Osteocyte (in vitro differentiated cells): ENCODE measurements around the gene PAXIP1. TPM values are rescaled to one million over a fixed set of nuclear protein-coding genes. Genes with fewer than 3 reads are reported as not detected.

Experiments
- DNase-seq: peaks from one replicate; pipeline ENCODE4 v3.0.0; 2021; ENCODE audit warnings: mixed read lengths; ENCODE audit not compliant: unreplicated experiment; ENCODE audit errors: extremely low spot score
- H3K27ac Mint-ChIP-seq: one replicate; pipeline ENCODE4 v1.8.0; 2021; ENCODE audit warnings: mild to moderate bottlenecking, mixed read lengths; ENCODE audit not compliant: unreplicated experiment
- H3K27me3 Mint-ChIP-seq: one replicate; pipeline ENCODE4 v1.8.0; 2021; ENCODE audit warnings: mixed read lengths; ENCODE audit not compliant: unreplicated experiment
- H3K36me3 Mint-ChIP-seq: one replicate; pipeline ENCODE4 v1.8.0; 2021; ENCODE audit warnings: mixed read lengths; ENCODE audit not compliant: unreplicated experiment
- H3K4me1 Mint-ChIP-seq: one replicate; pipeline ENCODE4 v1.8.0; 2021; ENCODE audit warnings: mixed read lengths; ENCODE audit not compliant: unreplicated experiment
- H3K4me3 Mint-ChIP-seq: one replicate; pipeline ENCODE4 v1.8.0; 2021; ENCODE audit warnings: mild to moderate bottlenecking, moderate library complexity, mixed read lengths; ENCODE audit not compliant: unreplicated experiment
- H3K9me3 Mint-ChIP-seq: one replicate; pipeline ENCODE4 v1.8.0; 2021; ENCODE audit warnings: mixed read lengths; ENCODE audit not compliant: unreplicated experiment
- total RNA-seq: library from RNA; stranded (reverse); gene quantifications from 2 replicates; pipeline ENCODE4 v1.2.1, GENCODE V29; 2021
- TF ChIP-seq, protein P1 (sequence below): fragments of 200-600 bp; sonication (generic); IDR thresholded peaks from 2 replicates; pipeline ENCODE4 v1.5.0; 2021; ENCODE audit warnings: antibody characterized with exemption, mild to moderate bottlenecking, moderate library complexity

PAXIP1 gene
- total RNA-seq, 1 donor from 2014 or later, result 14.2 TPM

DNA sequence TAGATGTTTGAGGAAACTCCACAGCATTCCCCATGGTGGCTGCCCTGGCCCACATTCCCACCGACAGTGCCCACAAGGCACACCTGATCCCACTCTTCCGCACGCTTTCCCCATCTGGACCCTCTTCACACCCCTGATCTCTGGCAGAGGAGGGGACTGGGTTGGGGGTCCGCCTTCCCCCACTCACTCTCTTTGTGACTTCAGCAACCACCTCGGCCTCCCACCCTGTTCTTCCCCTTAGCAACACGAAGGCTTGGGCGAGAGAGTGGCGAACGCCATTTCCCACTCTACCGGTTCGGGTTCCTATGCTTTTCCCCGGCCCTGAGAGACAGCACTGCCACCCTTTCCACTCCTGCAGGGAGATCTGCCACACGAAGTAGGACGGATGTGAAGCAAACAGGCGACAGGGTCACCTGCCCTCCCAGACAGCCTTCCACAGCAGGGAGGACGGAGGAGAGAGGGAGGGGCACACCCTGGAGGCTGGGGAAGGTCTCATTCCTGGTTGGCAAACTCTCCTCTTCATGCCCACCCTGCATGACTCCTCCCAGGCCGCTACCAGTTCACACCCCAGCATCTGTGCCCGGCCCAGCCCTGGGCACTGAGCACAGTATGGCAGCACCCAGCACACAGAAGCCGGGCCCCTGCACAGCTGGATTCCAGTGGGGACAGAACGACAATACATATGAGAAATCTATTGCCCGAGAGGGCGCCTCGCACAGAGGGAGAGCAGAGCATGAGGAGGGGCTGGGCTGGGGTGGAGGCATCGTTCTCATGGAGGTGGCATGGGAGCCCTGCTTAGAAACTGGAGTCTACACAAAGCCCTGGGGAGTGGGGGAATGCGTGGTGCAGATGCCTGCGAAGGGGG is 93.5 kb downstream of the PAXIP1 start:
- Mint-ChIP-seq H3K4me3 (no peak overlapping the region), H3K36me3 (no peaks in the 10 kb centered on the region), H3K4me1 (no peaks in the 10 kb centered on the region), H3K27me3 (no peaks in the 10 kb centered on the region), H3K27ac (no peak overlapping the region), H3K9me3 (peaks cover 25% of the 10 kb centered on the region)
- no peak for DNase-seq
- TF ChIP-seq, protein P1, sequence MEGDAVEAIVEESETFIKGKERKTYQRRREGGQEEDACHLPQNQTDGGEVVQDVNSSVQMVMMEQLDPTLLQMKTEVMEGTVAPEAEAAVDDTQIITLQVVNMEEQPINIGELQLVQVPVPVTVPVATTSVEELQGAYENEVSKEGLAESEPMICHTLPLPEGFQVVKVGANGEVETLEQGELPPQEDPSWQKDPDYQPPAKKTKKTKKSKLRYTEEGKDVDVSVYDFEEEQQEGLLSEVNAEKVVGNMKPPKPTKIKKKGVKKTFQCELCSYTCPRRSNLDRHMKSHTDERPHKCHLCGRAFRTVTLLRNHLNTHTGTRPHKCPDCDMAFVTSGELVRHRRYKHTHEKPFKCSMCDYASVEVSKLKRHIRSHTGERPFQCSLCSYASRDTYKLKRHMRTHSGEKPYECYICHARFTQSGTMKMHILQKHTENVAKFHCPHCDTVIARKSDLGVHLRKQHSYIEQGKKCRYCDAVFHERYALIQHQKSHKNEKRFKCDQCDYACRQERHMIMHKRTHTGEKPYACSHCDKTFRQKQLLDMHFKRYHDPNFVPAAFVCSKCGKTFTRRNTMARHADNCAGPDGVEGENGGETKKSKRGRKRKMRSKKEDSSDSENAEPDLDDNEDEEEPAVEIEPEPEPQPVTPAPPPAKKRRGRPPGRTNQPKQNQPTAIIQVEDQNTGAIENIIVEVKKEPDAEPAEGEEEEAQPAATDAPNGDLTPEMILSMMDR, result no peak

DNA sequence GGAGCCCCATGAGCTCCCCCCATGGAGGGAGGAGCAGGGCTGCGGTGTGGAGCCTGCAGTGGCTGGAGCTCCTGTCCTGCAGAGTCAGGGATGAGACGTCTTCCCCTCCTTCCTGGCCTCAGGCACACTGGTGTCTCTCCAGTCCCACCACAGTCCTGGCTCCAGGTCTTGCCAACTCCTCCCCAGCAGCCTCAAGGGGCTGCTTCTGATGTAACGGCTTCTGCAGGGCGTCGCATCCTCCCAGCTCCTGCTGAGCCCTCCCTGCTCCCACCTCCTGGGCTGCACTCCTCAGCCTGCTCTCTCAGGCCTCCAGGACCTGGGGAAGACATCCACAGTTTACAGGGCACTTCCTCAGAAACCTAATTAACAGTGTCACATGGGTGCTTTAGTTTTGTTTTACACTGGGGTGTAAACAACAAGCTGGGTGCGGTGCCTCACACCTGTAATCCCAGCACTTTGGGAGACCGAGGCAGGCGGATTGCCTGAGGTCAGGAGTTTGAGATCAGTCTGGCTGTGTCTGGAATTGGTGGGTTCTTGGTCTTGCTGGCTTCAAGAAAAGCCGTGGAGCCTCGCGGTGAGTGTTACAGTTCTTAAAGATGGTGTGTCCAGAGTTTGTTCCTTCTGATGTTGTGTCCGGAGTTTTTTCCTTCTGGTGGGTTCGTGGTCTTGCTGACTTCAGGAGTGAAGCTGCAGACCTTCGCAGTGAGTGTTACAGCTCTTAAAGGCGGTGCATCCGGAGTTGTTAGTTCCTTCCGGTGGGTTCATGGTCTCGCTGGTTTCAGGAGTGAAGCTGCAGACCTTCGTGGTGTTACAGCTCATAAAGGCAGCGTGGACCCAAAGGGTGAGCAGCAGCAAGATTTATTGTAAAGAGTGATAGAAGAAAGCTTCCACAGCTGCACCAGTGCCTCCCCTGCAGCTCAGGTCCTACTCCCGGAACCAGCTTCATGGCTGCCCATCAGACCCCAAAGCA is 95.0 kb downstream of the PAXIP1 start:
- DNase-seq, result no peak
- TF ChIP-seq, protein P1, result no peak
- H3K4me1 Mint-ChIP-seq, result no peaks in the 10 kb centered on the region
- peaks cover 27% of the 10 kb centered on the region for H3K9me3 Mint-ChIP-seq
- no peak overlapping the region for H3K4me3 Mint-ChIP-seq
- H3K27ac Mint-ChIP-seq, result no peak overlapping the region
- H3K36me3 Mint-ChIP-seq, result no peaks in the 10 kb centered on the region
- no peaks in the 10 kb centered on the region for H3K27me3 Mint-ChIP-seq

DNA sequence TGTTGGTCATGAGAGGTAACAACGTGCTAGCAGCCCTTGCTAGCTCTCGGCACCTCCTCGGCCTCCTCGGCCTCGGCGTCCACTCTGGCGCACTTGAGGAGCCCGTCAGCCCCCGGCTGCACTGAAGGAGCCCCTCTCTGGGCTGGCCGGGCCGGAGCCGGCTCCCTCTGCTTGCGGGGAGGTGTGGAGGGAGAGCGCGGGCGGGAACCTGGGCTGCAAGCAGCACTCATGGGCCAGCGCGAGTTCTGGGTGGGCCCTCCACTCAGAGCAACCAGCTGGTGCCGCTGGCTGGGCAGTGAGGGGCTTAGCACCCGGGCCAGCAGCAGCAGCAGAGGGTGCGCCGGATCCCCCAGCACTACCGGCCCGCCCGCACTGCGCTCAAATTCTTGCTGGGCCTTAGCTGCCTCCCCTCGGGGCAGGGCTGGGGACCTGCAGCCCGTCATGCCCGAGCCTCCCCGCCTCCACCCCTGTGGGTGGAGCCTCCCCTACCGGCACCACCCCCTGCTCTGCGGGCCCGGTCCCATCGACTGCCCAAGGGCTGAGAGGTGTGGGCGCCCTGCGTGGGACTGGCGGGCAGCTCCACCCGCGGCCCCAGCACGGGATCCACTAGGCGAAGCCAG is 96.1 kb downstream of the PAXIP1 start:
- peak; percentile 80 for DNase-seq
- Mint-ChIP-seq H3K27me3 (no peaks in the 10 kb centered on the region), H3K4me1 (no peaks in the 10 kb centered on the region), H3K4me3 (no peak overlapping the region), H3K9me3 (peaks cover 34% of the 10 kb centered on the region), H3K36me3 (no peaks in the 10 kb centered on the region), H3K27ac (no peak overlapping the region)
- TF ChIP-seq, protein P1, result no peak

- Mint-ChIP-seq H3K36me3 (no peaks in the 10 kb centered on the region), H3K27me3 (no peaks in the 10 kb centered on the region), H3K4me1 (no peaks in the 10 kb centered on the region), H3K9me3 (peaks cover 35% of the 10 kb centered on the region), H3K27ac (no peak overlapping the region), H3K4me3 (no peak overlapping the region)
- no peak for DNase-seq
- TF ChIP-seq, protein P1, result no peak
Observed at GRCh38 chr7:154906201-154906600, 96.7 kb downstream of the PAXIP1 start.
